HG02852 (cell line): ENCODE data around the gene ANKRD33B.
"Not testable (repeated sequence)": the region's sequence is repeated elsewhere in the genome, so short reads cannot be mapped to it uniquely, and the experiment has no call there.

Source experiments
- ATAC-seq: cut with Tn5 transposase; IDR thresholded peaks from one replicate; pipeline ENCODE4 v1.9.1; 2021; ENCODE audit warnings: mild to moderate bottlenecking, moderate library complexity; ENCODE audit not compliant: unreplicated experiment

ANKRD33B gene

DNA sequence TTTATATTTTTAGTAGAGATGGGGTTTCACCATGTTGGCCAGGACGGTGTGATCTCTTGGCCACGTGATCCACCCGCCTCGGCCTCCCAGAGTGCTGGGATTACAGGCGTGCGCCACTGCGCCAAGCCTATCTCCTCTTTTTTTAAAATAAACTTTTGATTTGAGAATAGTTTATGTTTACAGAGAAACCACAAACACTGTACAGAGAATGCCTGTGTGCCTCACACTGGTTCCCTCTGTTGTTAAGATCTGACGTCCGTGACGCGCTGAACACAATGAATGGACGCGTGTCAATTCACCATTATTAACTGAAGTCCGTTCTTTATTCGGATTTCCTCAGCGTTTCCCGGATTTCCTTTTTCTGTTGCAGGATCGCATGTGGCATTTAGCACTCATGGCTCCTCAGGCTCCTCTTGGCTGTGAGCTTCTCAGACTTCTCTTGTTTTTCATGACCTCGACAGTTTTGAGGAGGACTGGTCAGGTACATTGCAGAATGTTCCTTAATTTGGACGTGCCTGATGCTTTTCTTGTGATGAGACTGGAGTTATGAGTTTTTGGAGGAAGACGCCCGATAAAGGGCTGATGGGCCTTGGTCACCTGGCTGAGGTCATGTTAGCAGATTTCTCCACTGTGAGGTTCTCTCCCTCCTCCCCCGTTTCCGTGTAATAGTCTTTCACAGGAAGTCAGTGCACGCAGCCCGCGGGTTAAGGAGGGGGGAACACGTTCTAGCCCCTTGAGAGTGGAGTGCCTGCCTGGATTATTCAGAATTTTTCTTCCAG lies 69.6 kb downstream of the ANKRD33B start:
- ATAC-seq: no peak

DNA sequence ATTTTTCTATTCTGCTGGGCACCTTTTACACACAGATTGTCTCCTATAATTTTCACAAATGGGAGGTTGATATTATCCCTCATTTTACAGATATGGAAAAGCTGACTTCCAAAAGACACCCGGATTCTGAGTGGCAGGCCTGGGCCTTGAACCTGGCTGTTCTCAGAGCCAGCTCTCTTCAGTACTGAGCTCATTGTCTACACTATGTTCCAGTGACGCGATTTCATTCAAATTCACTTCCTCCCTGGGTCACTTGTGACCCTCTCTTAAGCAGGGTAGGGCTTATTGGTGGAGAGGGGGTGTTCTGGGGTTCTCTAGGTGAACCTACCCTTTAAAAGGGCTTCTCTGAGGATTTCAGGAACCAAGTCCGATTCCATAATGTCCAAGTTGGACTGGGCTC lies 70.2 kb downstream of the ANKRD33B start:
- no peak for ATAC-seq

DNA sequence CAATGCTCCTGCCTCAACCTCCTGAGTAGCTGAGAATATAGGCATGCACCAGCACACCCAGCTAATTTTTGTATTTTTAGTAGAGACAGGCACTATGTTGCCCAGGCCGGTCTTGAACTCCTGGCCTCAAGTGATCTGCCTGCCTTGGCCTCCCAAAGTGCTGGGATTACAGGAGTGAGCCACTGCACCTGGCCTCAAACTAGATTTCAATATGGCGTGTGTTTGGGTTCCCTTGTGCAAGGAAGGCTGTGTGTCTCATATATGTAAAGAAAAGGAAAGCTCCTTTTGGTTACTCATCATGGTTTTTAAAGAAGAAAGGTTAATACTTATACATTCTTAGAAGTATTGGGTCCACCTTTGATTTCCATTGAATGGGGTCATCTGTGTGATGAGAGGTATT lies 70.7 kb downstream of the ANKRD33B start:
- ATAC-seq: no peak

DNA sequence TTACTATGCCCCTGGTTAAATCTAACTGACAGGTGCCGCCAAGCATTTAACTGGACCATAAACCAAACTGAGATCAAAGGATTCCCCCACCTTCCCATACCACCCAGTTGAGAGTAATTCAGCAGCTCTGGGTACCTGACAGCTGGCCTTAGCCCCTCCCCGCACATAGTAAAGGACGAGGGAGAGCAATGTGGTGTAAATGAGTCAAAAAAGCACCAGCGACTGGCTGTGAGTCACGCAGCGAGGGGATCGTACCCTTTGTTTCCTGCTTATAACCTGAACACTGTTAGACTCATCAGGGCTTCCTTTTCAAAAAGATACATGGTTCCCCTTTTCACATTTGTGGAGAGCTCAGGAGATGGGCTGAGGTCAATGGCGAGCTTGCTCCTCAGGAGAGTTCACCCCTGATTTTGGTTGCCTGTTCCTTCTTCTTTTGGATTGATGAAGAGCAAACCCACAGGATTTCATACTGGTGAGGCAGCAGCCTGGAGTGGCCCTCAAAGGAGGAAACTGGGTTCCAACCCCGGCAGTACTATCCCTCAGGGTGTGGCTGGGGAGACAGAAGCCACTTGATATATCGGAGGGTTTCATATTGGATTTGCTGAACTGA lies 71.5 kb downstream of the ANKRD33B start:
- peak; percentile 63 for ATAC-seq

DNA sequence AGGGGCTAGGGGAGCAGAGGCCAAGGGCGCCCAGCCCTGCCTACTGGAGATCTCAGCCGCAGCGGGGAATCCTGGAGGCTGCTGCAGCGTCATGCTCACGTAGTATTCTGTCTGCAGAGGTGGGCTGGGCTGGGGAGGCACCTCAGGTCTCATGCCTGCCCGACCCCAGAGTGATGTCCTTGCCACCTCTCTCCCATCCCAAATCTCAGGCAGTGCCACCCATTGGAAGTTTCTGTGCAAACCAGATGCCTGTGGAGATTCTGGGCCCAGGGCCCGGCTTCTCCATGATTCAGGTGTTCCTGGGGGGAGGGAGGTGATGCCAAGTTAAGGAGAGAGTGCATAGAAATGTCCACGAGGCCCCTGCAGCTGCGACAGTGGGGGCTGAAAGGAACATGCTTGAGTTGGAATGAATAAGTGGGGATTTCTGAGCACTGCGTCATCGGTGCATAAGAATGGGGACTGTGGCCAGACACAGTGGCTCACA lies 72.0 kb downstream of the ANKRD33B start:
- ATAC-seq: no peak

DNA sequence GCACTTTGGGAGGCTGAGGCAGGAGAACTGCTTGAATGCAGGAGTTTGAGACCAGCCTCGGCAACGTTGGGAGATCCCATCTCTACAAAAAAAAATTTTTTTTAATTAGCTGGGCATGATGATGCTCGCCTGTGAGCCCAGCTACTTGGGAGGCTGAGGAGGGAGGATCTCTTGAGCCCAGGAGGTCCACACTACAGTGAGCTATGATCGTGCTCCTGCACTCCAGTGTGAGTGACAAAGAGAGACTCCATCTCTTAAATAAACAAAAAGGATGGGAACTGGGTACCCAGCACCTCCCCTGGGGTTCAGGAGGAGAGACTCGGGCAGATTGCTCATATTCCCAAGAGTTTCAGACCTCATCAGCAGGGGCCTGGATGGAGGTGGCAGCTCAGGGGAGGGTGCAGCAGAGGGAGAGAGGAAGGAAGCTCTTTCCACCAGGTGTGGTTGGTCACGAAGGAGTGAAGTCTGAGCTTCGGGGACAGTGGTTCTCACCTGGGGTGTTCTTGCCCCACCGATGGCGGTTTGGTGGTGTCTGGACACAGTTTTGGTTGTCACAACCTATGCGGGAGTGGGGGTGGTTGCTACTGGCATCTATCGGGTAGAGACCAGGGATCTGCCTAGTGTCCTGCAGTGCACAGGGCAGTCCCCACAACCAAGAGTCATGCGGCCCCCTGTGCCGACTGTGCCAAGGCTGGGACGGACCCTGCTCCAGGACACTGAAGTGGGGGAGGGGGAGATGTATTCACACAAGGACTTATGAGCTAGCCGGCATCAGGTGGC lies 72.7 kb downstream of the ANKRD33B start:
- ATAC-seq: no peak

DNA sequence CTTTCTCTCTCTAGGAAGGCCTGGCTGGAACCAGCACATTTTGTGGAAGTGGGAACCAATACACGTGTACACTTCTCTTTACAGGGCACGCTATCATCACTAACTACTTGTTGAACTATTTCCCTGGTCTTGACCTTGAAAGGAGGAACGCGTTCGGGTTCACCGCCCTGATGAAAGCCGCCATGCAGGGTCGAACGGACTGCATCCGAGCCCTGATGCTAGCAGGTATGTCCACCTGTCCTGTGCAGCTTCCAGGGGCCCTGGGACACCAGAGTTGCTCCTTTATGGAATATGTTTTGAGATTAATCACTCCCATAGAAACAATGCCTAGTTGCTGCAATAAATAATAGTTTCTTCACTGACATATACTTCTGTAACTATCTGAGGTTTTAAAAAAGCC lies 74.1 kb downstream of the ANKRD33B start:
- ATAC-seq: no peak

DNA sequence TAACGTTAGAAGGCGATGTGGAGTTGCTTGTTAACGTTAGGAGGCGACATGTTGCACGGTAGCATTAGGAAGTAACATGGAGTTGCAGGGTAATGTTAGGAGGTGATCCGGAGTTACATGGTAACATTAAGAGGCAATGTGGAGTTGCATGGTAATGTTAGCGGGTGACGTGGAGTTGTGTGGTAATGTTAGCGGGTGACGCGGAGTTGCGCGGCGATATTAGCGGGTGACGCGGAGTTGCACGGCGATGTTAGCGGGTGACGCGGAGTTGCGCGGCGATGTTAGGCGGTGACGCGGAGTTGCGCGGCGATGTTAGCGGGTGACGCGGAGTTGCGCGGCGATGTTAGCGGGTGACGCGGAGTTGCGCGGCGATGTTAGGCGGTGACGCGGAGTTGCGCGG lies 74.9 kb downstream of the ANKRD33B start:
- ATAC-seq: not testable (repeated sequence)

DNA sequence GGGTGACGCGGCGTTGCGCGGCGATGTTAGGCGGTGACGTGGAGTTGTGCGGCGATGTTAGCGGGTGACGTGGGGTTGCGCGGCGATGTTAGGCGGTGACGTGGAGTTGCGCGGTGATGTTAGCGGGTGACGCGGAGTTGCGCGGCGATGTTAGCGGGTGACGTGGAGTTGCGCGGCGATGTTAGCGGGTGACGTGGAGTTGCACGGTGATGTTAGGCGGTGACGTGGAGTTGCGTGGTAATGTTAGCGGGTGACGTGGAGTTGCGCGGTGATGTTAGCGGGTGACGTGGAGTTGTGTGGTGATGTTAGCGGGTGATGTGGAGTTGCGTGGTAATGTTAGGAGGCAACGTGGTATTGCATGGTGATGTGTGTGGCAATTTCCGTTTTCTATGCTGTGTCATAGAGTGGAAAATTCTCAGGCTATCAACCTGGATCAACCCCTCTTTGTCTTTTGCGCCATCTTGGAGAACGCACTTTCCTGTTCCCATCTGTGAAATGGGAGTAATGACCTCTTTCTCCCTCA lies 76.0 kb downstream of the ANKRD33B start:
- ATAC-seq: no peak

DNA sequence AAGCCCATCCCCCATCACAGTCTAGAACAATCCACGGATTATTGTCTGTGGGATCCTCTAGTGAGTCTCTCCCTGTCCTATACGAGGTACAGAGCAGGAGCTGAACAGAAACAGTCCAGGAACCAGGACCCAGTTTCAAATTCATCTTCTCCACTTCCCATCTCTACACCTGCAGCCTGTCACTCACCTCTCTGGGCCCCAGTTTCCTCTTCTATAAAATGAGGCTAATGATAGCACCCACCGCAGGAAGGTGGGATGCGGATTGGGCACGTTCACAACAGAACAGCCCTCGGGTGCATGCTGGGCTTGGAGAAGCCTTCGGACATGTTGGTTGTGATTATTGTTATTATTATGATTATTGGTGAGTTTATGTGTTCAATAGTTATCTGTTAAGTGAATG lies 78.5 kb downstream of the ANKRD33B start:
- ATAC-seq: no peak

DNA sequence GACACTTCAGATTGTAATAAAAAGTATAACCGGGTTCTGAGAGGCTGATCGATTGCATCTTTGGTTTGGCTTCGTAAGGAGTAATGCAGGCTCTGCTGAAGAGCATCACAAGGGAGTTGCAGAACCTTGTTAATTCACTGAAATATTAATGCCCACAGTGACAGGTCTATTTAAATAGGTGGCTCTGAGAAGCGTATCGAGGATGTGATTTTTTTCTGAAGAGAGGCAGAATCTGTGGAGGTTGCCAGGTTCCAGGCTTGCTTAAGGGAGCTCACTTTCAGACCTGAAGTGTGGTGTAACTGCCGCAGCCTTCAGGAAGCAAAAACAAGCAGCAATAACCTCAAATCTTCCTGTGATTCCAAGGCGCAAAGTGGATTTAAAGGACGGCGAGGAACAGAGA lies 80.3 kb downstream of the ANKRD33B start:
- ATAC-seq: no peak

DNA sequence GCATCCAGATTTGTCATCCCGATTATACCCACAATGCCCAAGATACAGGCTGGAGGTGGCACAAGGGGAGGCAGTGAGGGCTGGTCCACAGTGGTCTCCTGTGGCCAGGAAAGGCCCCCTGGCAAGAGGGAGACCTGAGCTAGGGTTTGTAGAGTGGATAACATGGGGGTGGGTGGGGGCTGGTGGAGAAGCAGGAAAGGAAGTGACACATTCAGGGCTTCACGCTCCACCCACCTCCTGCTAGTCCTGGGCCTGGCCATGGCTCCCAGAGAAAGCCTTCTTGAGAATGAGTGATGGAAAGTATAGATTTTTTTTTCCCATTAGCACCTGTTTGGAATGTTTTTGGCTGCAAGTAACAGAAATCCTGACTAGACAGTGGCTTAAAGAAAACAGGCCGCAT lies 81.3 kb downstream of the ANKRD33B start:
- ATAC-seq: peak; percentile 49

DNA sequence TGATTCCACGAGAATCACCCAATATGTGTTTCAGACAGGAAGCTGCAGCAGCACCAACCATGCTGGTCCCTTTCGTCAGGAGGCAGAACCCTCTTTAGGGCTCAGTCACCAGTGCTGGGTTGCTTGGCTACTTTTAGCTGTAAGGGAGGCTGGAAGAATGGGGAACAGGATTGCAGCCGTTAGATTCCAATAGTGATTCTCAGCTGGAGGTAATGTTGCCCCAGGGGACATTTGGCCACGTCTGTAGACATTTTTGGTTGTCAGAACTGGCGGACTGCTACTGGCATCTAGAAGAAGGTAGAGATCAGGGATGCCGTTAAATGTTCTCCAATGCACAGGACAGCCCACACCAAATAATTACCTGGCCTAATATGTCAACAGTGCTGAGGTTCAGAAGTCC lies 81.8 kb downstream of the ANKRD33B start:
- no peak for ATAC-seq

DNA sequence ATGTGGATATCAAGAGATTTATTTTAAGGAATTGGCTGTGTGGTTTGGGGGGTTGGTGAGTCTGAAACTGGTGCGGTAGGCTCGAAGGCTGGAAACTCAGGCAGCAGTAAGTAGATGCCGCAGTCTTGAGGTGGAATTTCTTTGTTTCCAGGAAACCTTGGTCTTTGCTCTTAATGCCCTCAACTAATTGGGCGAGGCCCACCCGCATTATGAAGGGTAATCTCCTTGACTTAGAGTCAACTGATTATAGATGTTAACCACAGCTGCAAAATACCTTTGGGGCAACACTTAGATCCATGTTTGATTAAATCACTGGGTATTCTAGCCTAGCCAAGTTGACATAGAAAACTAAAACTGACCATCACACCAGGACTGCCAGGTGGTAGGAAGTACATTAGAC lies 83.8 kb downstream of the ANKRD33B start:
- ATAC-seq: no peak

DNA sequence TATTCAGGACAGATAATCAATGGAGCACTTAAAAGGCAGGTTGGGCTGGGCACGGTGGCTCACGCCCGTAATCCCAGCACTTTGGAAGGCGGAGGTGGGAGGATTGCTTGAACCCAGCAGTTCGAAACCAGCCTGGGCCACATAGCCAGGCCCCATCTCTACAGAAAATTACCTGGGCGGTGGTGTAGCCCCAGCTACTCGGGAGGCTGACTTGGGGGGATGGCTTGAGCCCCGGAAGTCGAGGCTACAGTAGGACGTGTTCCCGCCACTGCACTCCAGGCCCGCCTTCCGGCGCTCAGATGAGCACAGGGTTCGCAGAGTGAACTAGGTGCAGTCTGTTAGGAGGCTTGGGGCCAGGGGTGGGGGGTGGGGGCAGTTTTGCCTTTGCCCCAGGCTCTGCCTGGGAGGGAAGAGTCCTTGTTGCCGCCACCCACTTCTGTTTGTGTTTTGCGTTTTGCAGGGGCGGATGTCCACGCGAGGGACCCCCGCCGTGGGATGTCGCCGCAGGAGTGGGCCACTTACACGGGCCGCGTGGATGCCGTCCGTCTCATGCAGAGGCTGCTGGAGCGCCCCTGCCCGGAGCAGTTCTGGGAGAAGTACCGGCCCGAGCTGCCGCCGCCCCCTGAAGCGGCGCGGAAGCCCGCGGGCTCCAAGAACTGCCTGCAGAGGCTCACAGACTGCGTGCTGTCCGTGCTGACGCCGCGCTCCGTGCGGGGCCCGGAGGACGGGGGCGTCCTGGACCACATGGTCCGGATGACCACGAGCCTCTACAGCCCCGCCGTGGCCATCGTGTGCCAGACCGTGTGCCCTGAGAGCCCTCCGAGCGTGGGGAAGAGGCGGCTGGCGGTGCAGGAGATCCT lies 85.2 kb downstream of the ANKRD33B start:
- no peak for ATAC-seq

DNA sequence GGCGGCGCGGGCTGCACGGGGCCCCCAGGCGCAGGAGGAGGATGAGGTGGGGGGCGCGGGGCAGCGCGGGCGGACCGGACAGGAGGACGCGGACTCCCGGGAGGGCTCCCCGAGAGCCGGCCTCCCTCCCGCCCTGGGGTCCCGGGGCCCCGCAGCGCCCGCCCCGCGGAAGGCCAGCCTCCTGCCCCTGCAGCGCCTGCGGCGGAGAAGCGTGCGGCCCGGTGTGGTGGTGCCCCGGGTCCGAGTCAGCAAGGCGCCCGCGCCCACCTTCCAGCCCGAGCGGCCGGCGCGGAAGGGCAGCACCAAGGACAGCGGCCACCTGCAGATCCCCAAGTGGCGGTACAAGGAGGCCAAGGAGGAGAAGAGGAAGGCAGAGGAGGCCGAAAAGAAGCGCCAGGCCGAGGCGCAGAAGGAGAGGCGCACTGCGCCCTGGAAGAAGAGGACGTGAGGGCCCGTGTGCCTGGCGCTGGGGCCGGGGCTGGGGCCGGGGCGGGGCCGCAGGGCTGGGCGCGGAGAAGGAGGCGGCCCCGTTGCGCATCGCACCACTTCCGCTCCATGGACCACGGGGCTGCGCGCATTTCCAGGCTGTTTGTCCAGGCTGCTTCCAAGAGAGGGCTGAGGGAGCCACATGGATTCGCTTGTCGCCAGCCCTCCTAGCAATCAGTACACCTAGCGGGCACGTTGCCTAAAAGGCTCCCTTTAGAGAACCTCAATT lies 86.0 kb downstream of the ANKRD33B start:
- no peak for ATAC-seq

DNA sequence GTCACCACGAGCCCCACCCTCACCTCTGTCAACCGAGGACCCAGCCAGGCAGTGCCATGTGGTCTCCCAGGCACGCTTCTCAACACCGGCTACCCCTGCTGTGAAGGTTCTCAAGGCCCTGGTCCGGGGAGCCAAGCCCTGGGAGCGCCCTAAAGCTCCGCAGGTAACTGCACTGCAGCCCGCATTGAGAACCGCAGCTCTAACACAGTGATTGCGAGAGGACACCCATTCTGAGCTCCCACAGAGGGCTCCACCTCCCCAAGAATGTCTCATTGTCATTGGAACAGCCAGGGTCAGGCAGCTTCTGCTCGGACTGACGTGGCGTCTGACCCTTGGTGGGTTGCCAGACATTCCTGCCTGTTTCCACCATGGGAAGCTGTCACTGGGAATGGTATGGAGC lies 88.3 kb downstream of the ANKRD33B start:
- ATAC-seq: no peak

DNA sequence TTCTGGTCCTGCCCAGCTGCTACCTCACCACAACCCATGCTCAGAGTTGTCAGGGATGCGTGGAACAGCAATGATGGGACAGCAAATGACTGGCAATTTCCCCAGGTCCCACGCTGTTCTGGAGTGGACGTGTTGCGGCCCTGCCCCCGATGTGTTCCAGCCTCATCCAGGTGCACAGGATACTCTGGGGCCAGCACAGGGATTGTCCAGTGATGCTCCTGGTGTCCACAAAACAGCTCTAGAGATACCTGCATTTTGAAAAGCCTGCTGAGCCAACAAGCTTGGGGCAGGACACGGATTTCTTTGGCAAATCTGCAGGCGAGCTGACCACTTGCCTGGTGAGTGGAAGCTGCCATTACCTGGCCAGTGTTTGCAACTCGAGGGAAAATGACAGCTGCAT lies 88.7 kb downstream of the ANKRD33B start:
- no peak for ATAC-seq

DNA sequence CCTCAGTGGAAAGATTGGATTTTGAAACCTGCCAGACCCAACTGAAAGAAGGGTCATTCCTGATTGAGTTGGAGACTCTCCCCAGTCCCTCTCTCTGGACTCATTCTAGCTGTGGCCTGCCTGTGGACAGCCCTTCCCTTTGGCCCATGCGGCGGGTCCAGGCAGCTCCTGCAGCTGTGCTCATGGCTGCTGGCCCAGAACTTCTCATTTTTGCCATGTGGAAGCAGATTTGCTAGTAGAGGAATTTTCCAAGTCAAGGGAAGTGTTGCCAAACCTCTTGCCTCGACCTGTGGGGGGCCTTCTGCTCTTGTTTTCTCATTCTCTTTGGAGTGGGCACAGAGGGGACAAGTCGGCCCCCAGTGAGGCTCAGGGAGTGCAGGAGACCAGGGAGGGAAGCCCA lies 89.2 kb downstream of the ANKRD33B start:
- no peak for ATAC-seq
